ENCODE results near the gene GTSE1.

The GTSE1 gene

DNA sequence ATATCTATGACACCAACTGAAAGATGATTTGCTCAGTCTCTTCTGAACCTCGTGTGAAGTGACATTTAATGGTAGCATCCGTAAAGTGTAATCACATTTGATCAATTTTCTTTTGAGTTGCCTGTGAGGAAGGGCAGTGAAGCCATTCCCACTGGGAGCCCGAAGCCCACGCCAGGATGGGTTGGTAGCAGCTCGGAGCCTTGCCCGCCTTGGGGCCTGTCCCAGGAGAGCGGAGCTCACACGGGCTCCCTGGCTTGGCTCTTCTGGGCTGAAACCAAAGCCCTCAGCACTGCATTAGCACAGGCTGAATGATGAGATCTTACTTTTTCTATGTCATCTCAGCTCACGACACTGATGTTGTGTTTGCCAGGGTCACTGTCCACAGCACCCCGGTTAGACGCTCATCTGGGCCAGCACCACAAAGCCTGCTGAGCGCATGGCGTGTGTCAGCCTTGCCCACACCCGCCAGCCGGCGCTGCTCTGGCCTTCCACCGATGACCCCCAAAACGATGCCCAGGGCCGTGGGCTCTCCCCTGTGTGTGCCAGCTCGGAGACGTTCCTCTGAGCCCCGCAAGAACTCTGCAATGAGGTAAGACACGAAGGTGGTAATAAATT is 29.5 kb downstream of the GTSE1 start:
- no peak overlapping the region for H3K27ac ChIP-seq
- no peak for TF ChIP-seq ZFX (IDR thresholded peaks at IDR 0.05; ENCODE audit: borderline replicate concordance)
- TF ChIP-seq, protein P1, sequence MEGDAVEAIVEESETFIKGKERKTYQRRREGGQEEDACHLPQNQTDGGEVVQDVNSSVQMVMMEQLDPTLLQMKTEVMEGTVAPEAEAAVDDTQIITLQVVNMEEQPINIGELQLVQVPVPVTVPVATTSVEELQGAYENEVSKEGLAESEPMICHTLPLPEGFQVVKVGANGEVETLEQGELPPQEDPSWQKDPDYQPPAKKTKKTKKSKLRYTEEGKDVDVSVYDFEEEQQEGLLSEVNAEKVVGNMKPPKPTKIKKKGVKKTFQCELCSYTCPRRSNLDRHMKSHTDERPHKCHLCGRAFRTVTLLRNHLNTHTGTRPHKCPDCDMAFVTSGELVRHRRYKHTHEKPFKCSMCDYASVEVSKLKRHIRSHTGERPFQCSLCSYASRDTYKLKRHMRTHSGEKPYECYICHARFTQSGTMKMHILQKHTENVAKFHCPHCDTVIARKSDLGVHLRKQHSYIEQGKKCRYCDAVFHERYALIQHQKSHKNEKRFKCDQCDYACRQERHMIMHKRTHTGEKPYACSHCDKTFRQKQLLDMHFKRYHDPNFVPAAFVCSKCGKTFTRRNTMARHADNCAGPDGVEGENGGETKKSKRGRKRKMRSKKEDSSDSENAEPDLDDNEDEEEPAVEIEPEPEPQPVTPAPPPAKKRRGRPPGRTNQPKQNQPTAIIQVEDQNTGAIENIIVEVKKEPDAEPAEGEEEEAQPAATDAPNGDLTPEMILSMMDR (IDR thresholded peaks at IDR 0.05): no peak

DNA sequence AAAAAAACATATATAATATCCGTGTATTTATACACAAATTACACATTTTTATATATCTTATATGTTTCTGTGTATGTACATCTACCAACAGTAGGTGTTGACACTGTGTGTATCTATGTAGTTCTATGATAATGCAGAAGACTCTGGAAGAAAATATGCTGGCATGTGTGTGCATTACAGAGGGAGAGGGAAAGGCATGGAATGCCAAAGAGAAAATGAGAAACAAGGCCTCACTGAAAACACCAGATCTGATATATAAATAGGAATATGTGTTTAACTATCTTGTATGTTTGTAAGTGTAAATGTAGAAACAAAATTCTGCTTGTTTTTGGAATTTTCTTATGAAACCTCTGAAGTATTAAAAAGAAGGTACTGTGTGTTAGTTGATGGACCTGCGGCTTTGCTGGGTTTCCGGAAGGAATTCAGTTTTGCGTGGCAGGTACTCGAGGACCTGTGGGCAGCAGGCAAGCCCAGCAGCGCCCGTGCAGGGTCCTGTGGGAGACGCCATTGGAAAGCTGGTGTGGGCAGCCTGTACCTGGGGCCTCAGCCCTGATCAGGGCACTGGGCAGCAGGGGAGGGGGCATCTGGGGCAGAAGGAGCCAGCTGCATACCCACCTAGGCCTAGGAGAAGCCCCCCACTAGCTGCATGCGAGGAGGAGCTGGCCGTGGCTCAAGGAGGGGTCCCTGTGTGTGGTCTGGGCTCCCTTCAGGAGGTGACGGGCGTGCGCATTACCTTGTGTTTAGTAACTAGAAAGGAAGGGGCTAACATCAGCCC is 31.2 kb downstream of the GTSE1 start:
- no peak for TF ChIP-seq ZFX (IDR thresholded peaks at IDR 0.05; ENCODE audit: borderline replicate concordance)
- TF ChIP-seq, protein P1 (IDR thresholded peaks at IDR 0.05): no peak
- H3K27ac ChIP-seq: no peak overlapping the region

DNA sequence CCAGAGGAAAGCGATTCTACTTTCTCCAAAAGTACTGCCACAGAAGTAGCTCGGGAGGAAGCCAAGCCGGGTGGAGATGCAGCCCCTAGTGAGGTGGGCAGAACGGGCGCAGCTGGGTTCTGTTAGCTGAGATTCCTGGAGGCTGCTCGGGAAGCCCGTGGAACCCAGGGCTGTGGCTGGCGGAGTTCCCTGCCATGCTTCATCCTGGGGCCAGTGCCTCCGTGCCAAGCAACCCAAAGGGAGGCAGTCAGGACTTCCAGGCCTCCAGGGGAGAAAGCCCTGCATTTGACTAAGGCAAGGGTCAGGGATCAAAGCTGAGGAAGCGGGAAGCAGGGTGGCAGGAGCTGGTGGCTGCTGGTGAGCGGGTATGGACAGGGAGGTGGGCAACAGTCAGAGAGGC is 32.1 kb downstream of the GTSE1 start:
- no peak overlapping the region for H3K27ac ChIP-seq
- TF ChIP-seq, protein P1 (IDR thresholded peaks at IDR 0.05): no peak
- TF ChIP-seq ZFX (IDR thresholded peaks at IDR 0.05; ENCODE audit: borderline replicate concordance): no peak

DNA sequence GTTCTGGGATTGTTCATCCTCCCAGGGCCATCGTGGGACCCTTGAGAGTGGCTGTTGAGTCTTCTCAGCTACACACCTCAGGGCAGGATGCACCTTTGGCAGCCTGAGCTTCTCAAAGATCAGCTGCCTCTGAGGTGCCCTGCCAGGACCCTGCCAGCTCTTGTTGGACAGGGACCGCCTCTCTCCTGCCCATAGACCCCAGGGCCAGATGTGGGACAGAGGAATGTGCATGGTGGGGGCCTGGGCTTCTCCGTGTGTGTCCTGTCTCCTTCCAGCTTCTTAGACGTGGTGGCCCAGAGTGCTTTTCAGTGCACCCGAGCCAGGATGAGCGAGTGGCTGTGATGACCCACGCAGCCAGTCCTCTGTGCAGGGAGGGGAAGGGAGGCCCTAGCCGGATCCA is 32.9 kb downstream of the GTSE1 start:
- TF ChIP-seq ZFX (IDR thresholded peaks at IDR 0.05; ENCODE audit: borderline replicate concordance): no peak
- TF ChIP-seq, protein P1 (IDR thresholded peaks at IDR 0.05): no peak

DNA sequence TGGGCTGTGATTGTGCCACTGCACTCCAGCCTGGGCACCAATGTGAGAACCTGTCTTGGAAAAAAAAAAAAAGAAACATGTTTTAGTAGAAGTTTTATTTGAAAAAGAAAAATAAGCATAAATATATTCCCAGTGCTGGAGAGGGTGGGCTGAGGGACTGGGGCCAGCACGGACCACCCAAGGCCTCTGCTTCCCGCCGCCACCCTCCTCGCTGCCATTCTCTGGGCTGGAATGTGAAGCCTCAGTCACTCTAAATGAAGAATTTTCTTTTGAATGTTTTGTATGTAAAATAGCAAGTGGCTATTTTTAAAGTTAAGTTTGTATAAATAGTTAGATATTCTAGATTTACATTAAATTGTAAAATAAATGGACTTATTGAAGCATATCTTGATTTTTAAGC is 33.8 kb downstream of the GTSE1 start:
- H3K27ac ChIP-seq: no peak overlapping the region
- TF ChIP-seq, protein P1 (IDR thresholded peaks at IDR 0.05): no peak
- no peak for TF ChIP-seq ZFX (IDR thresholded peaks at IDR 0.05; ENCODE audit: borderline replicate concordance)

More for the DNA sequence above, 32.9 kb downstream of the GTSE1 start:
- H3K27ac ChIP-seq: no peak overlapping the region

DNA sequence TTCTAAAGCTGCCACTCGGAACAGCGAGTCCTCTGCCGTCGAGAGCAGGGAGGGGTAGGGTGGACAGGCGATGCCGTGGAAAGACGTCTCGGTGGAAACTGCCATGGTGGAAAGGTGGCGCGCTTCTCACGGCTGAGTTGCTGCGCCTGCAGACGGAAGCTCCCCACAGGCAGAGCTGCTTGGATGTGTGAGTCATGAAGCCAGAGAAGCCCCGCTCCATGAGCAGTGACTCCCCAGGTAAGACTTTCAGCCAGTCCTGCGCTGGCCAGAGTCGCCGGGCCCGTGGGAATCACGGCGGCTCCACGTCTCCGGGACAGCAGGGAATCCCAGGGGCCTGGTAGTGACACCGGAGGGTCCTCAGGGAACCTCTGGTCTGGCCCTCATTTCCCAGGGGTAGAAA is 34.8 kb downstream of the GTSE1 start:
- no peak overlapping the region for H3K27ac ChIP-seq
- no peak for TF ChIP-seq ZFX (IDR thresholded peaks at IDR 0.05; ENCODE audit: borderline replicate concordance)
- TF ChIP-seq, protein P1 (IDR thresholded peaks at IDR 0.05): no peak
